Body of pancreas (tissue), 4 donors: ENCODE data around the gene TSPAN4. TPM values are rescaled to one million over a fixed set of nuclear protein-coding genes. Genes with fewer than 3 reads are reported as not detected.

Experiments
- ATAC-seq: fragments of 150-250 bp; one replicate; pipeline ENCODE4 v1.9.1; 2016
- DNase-seq, 4 donors: peaks; one replicate each; pipeline ENCODE4 v3.0.0-alpha.2; 2019
- H3K27ac ChIP-seq, 4 donors: fragments of 200-600 bp; sonication (generic); 1 replicate in 3 of 4; 2 replicates in 1 of 4; pipeline versions ENCODE4 v1.5.1 to v1.6.1; 2016 to 2019; ENCODE audit warnings: mild to moderate bottlenecking in 1 of 4, mixed read lengths in 1 of 4, moderate library complexity in 1 of 4
- H3K27me3 ChIP-seq, 2 donors: fragments of 200-600 bp; sonication (generic); one replicate each; pipeline ENCODE4 v1.6.0; 2016; ENCODE audit warnings: mild to moderate bottlenecking in 1 of 2
- H3K36me3 ChIP-seq, 2 donors: fragments of 200-600 bp; sonication (generic); replicated peaks in 1 of 2; 2 replicates each; pipeline ENCODE4 v1.5.1; 2016; ENCODE audit warnings: low read depth in 2 of 2; ENCODE audit not compliant: insufficient read depth in 1 of 2
- H3K4me1 ChIP-seq: fragments of 200-600 bp; sonication (generic); one replicate; pipeline ENCODE4 v1.6.0; 2016
- H3K4me3 ChIP-seq, 2 donors: fragments of 200-600 bp; sonication (generic); 1 replicate in 1 of 2; 2 replicates in 1 of 2; pipeline ENCODE4 v1.5.1; 2016 to 2019
- H3K9me3 ChIP-seq, 3 donors: fragments of 200-600 bp; sonication (generic); 1 replicate in 2 of 3; 2 replicates in 1 of 3; pipeline ENCODE4 v1.5.1; 2016
- POLR2A ChIP-seq, 3 donors: fragments of 450-650 bp; IDR thresholded peaks; one replicate each; pipeline ENCODE4 v1.6.1; 2016; ENCODE audit warnings: antibody characterized with exemption in 3 of 3, mild to moderate bottlenecking in 2 of 3
- WGBS, 2 donors: methylation state at CpG; one replicate each; pipeline ENCODE4 v1.1.5; 2017; 5-methylcytosine and 5-hydroxymethylcytosine counted together
- intact Hi-C: fragments of 100-400 bp; cut with DNase I; formaldehyde crosslinking; loops from one replicate; pipeline ENCODE4 v1.15.1; 2023
- total RNA-seq, 2 donors: library from RNA; depleted of rRNA; stranded (reverse); fragments of >200 nt; gene quantifications; one replicate each; pipeline ENCODE4 v1.1.0, GENCODE V29; 2016
- TF ChIP-seq, protein P1 (sequence below), 7 experiments: fragments of 450-650 bp in 4 of 7; fragments of 200-600 bp in 3 of 7; sonication (generic) in 3 of 7; IDR thresholded peaks; one replicate each; pipeline ENCODE4 v1.5.1; 2016 to 2019; ENCODE audit warnings: antibody characterized with exemption in 7 of 7

The TSPAN4 gene
- total RNA-seq, 2 donors from 2014 or later = 44.9 to 87.7 TPM

DNA sequence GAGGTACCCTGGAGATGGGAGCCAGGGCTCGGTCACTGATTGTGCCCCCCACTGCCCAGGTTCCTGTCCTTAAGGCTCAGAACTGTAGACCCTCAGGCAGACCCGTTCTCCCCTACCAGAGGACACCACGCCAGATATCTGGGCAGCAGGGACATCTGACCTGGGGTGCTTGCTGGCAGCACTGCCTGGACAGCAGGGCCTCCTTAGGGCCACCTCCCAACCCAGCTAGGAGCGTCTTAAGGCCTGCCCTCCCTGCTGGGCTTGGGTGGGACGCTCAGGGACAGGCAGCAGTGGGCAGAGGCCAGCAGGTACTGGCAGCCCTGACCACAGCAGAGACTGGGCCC is 3.4 kb upstream of the TSPAN4 start:
- DNase-seq (no peak), ATAC-seq (no peak)
- H3K4me3 ChIP-seq = no peak overlapping the region
- no peaks in the 10 kb centered on the region for H3K27me3 ChIP-seq
- intact Hi-C loops = no loop called here
- H3K36me3 ChIP-seq = peaks cover 0 to 20% of the 10 kb centered on the region in 2 donors
- TF ChIP-seq, protein P1, sequence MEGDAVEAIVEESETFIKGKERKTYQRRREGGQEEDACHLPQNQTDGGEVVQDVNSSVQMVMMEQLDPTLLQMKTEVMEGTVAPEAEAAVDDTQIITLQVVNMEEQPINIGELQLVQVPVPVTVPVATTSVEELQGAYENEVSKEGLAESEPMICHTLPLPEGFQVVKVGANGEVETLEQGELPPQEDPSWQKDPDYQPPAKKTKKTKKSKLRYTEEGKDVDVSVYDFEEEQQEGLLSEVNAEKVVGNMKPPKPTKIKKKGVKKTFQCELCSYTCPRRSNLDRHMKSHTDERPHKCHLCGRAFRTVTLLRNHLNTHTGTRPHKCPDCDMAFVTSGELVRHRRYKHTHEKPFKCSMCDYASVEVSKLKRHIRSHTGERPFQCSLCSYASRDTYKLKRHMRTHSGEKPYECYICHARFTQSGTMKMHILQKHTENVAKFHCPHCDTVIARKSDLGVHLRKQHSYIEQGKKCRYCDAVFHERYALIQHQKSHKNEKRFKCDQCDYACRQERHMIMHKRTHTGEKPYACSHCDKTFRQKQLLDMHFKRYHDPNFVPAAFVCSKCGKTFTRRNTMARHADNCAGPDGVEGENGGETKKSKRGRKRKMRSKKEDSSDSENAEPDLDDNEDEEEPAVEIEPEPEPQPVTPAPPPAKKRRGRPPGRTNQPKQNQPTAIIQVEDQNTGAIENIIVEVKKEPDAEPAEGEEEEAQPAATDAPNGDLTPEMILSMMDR (IDR thresholded peaks at IDR 0.05) = no peak
- TF ChIP-seq POLR2A (IDR thresholded peaks at IDR 0.05) = no peak
- peaks cover 79% of the 10 kb centered on the region for H3K4me1 ChIP-seq
- H3K9me3 ChIP-seq = no peaks in the 10 kb centered on the region
- 83 to 93% methylated on average over 1 to 3 of the region's 5 CpGs for WGBS, 2 donors
- peak overlapping the region in 3 of 4 donors; percentile 40 to 99 (median 44) for H3K27ac ChIP-seq

GRCh38 chr11:839875-840617 is 2.6 kb upstream of the TSPAN4 start:
- ATAC-seq = no peak
- TF ChIP-seq POLR2A (IDR thresholded peaks at IDR 0.05) = no peak
- TF ChIP-seq, protein P1 (IDR thresholded peaks at IDR 0.05) = peak in 2 of 7 experiments; percentile 2 to 21
- Histone ChIP-seq H3K36me3 (peaks cover 0 to 20% of the 10 kb centered on the region in 2 donors), H3K27ac (peak overlapping the region in 3 of 4 donors; percentile 91 to 96 (median 93)), H3K4me3 (no peak overlapping the region), H3K4me1 (peaks cover 78% of the 10 kb centered on the region), H3K9me3 (no peaks in the 10 kb centered on the region), H3K27me3 (no peaks in the 10 kb centered on the region)
- WGBS, 2 donors = 64 to 75% methylated on average over 8 to 22 of the region's 25 CpGs
- no peak for DNase-seq
- intact Hi-C loops = no loop called here

DNA sequence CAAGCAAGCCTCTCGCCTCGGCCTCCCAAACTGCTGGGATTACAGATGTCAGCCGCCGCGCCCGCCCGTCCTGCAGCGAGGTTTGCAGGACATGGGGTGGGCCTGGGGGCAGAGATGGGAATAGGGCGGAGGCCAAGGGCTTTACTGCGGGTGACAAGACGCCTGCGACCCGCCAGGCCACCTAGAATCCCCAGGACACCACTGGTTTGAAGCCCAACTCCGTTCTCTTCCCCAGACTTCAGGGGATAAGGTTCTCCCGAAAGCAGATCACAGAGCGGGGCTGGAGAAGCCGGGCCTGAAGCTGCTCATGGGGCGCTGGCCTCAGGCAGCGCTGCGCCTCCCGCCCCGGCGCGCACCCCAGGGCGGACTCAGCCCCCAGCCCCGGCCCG is 677 bp upstream of the TSPAN4 start:
- Histone ChIP-seq H3K27ac (peak overlapping the region; percentile 82 to 96 (median 92)), H3K27me3 (no peaks in the 10 kb centered on the region), H3K4me3 (peak overlapping the region; percentile 81 to 86), H3K4me1 (peaks cover 71% of the 10 kb centered on the region), H3K36me3 (peaks cover 0 to 16% of the 10 kb centered on the region in 2 donors), H3K9me3 (no peaks in the 10 kb centered on the region)
- DNase-seq (no peak), ATAC-seq (peak; percentile 10)
- no peak for TF ChIP-seq POLR2A (IDR thresholded peaks at IDR 0.05)
- TF ChIP-seq, protein P1 (IDR thresholded peaks at IDR 0.05) = no peak
- WGBS, 2 donors = 1% methylated on average over 14 to 27 of the region's 27 CpGs
- intact Hi-C loops = no loop called here

DNA sequence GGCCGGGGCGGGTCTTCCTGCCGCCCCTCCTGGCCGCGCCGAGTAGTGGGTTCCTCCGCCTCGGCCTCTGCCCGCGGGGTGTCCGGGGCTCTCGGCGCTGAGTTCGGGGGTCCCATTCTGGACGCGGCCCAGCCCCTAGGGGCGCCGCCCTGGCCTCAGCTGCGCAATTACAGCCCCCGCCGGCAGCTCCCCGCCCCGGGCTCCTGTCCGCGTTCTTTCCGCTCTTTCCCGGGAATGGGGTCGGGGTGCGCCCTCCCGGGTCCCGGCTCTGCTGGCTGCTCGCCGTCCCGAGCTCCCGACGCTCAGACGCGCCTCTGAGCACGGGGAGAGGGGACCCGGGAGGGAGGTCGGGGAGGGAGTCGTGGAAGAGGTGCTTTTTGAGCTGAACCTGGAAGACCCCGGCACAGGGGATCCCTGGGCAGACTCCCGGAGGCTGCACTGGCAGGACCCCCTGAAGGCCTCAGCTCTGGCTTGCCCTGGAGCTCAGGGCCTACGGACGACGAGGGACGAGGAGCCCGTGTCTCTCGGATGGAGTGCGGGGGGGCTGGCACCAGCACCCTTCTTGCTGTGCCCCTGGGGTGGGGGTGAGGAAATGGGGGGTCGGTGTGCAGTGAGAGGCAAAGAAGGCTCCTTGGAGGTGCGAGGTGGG is 558 bp downstream of the TSPAN4 start:
- intact Hi-C loops = no loop called here
- ATAC-seq (no peak), DNase-seq (peak in 1 of 4 donors; percentile 38)
- peaks cover 0 to 10% of the 10 kb centered on the region in 2 donors for H3K36me3 ChIP-seq
- peak overlapping the region; percentile 82 to 96 (median 92) for H3K27ac ChIP-seq
- TF ChIP-seq, protein P1 (IDR thresholded peaks at IDR 0.05) = no peak
- TF ChIP-seq POLR2A (IDR thresholded peaks at IDR 0.05) = no peak
- 1 to 3% methylated on average over 13 to 51 of the region's 53 CpGs for WGBS, 2 donors
- peak overlapping the region; percentile 81 to 86 for H3K4me3 ChIP-seq
- no peaks in the 10 kb centered on the region for H3K9me3 ChIP-seq
- H3K4me1 ChIP-seq = peaks cover 64% of the 10 kb centered on the region
- no peaks in the 10 kb centered on the region for H3K27me3 ChIP-seq
